GM10248 (cell line): ENCODE data around the gene UBE2O.

Source experiments
- CTCF ChIA-PET: fragments of 300-600 bp; sonication (Branson Sonifier 250); formaldehyde crosslinking; extraction: SDS; loops from one replicate; lab custom pipeline; 2021; ENCODE audit warnings: antibody characterized with exemption; lab: Yijun Ruan, JAX
- POLR2A ChIA-PET: fragments of 350-650 bp; sonication (Branson Sonifier 250); formaldehyde crosslinking; extraction: SDS; loops from one replicate; lab custom pipeline; 2020; ENCODE audit warnings: antibody characterized with exemption; lab: Yijun Ruan, JAX
- DNase-seq: peaks from one replicate; pipeline ENCODE4 v3.0.0; 2012; ENCODE audit errors: extremely low spot score
- CTCF ChIP-seq: IDR thresholded peaks from 2 replicates; pipeline ENCODE4 v1.5.1; 2012; ENCODE audit warnings: mild to moderate bottlenecking, low read depth; ENCODE audit errors: extremely low read depth, missing control alignments, control extremely low read depth

The UBE2O gene

GRCh38 chr17:76395980-76396379, 57.0 kb downstream of the UBE2O start:
- CTCF ChIA-PET, result interaction anchor here (1.3 to 9.6 kb wide), 7 partner anchors 9 to 274 kb away, joined by 4 to 203 read pairs (median 50); partner anchors contain the start of gene SPHK1
- POLR2A ChIA-PET, result no interaction called here
- no peak for DNase-seq
- TF ChIP-seq CTCF, result no peak

GRCh38 chr17:76394166-76394565, 58.8 kb downstream of the UBE2O start:
- no peak for TF ChIP-seq CTCF
- CTCF ChIA-PET, result interaction anchor here (1.1 to 9.6 kb wide), 5 partner anchors 9 to 381 kb away, joined by 3 to 203 read pairs (median 5); no protein-coding TSS in a partner anchor
- POLR2A ChIA-PET, result interaction anchor here (0.5 to 0.6 kb wide), 2 partner anchors 56 to 400 kb away, joined by 4 to 5 read pairs; no protein-coding TSS in a partner anchor
- DNase-seq, result no peak

DNA sequence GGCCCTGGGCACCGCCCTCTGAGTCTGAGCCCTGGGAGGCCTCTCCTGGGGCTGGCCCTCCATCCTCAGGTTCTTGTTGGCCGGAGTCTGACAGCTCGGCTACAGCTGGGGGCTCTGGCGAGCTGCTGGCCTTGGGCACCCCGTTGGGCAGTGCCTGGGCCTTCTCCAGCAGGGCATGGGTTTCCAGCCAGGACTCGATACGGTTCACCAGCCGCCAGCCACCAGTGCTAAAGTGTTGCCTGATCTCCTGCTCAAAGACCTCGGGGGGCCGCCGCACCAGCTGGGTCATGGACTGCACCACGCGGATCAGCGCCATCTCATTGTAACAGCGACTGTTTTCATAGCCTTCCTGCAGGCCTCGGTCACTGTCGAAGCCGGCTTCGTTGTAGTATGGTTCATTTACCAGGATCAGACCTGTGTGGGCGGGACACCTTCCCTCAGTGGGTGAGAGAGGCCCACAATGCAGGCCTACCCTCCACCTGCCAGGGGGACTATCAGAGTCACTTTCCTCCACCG, 61.7 kb downstream of the UBE2O start:
- CTCF ChIA-PET, result interaction anchor here (0.8 to 1.8 kb wide), 4 partner anchors 10 to 26 kb away, joined by 3 to 5 read pairs (median 4); no protein-coding TSS in a partner anchor
- DNase-seq, result no peak
- POLR2A ChIA-PET, result no interaction called here
- no peak for TF ChIP-seq CTCF

DNA sequence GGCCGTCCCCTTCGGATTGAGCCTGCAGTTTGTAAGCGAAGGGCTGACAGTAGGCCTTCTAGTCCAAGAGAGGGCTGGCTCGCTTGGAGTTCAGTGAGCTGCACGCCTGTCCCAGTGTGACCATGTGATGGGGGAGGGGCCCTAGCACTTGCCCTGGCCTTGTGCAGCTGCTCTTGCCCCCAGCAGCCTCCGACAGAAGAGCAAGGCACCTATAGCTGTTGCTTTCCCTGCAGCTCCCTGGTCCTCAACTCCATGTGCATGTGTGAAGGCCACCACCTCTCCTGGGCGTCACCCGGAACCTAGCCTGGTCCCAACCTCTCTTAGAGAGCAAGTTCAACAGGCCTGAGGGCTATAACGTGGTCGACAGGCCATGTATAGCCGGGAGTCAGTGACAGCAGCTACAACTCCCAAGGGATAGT, 62.9 kb downstream of the UBE2O start:
- DNase-seq, result no peak
- ChIA-PET CTCF (interaction anchor here (0.7 to 7.7 kb wide), 3 partner anchors 7 to 18 kb away, joined by 3 to 109 read pairs (median 5); no protein-coding TSS in a partner anchor), POLR2A (no interaction called here)
- TF ChIP-seq CTCF, result no peak

DNA sequence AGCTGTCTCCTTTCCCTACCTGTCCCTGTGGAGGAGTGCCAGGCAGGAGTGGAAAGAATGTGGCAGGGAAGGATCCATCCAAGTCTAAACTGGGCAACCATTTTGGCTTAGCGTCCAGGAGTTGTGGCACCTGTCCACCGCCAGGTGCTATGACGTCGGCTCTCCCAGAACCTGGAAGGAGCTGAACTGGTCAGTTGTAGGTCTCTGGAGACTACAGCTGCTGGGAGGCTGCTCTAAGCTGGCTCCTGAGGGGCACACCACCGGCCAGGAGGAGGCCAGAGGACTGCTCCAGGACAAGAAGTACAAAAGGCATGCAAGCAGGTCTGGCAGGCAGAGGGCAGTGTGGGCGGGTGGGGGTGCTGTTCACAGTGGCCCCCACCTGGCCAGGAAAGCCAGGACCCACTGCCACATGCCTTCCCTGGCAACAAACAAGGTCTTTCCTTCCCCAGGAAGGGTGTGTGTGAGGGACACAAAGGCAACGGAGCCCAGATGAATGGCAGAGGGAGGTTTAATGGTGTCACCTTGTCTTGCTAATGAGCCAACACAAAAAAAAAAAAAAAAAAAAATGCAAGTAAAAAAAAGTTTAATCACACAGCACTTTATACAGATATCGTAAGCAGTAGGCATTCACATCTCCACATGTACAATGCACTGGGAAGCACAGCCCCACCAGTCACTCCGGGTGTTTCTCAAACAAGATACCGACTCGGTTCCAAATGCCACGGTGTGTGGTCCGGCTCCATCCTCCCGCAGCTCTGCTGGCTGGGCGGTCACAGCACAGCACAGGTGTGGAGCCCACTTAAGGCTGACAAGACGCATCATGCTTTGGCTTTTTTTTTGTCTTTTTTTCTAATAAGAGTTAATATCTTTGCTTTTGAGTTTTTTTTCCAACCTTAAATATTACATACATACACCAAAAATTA, 63.7 kb downstream of the UBE2O start:
- DNase-seq, result no peak
- POLR2A ChIA-PET, result no interaction called here
- TF ChIP-seq CTCF, result no peak
- CTCF ChIA-PET, result interaction anchor here (0.7 to 7.7 kb wide), 2 partner anchors 8 to 19 kb away, joined by 3 to 109 read pairs; no protein-coding TSS in a partner anchor
